Hepatic stellate cell (primary cell): Measurements from ENCODE around the gene TDRD7.

Experiments used
- DNase-seq: peaks from one replicate; pipeline ENCODE4 v3.0.0; 2011; ENCODE audit warnings: low spot score

TDRD7 gene

DNA sequence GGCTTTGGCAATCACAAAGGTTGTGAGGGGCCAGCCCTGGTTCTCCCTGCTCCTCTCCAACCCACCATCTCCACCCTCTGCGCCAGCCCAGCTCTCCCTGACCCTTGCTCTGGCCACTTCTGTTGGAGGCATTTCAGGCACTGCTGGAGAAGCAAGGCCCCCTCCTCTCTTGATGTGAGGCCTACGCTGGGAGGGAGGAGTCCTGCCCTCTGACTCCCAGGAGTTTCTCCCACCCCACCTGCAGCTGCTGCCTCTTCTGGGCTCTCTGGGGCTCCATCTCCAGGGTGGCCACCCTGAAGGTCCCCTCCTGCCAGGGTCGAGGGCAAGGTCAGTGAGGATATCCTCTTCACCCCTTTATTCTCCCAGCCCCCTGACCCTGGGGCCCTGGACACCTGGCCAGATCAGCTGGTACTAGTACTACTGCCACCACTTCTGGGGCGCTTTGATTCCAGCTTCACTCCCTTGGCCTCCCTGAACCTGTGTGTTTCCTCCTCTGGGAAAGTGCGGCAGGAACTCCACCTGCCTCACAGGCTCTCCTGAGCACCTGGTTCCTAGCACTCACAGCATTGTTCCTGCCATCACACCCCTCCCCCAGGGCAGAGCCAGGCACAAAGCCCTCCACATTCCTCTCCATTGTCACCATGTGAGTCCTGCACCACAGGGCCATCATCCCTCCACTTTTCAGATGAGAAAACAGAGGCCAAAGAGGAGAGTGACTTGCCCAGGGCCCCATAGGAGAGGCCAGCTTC is 23.8 kb upstream of the TDRD7 start:
- no peak for DNase-seq

DNA sequence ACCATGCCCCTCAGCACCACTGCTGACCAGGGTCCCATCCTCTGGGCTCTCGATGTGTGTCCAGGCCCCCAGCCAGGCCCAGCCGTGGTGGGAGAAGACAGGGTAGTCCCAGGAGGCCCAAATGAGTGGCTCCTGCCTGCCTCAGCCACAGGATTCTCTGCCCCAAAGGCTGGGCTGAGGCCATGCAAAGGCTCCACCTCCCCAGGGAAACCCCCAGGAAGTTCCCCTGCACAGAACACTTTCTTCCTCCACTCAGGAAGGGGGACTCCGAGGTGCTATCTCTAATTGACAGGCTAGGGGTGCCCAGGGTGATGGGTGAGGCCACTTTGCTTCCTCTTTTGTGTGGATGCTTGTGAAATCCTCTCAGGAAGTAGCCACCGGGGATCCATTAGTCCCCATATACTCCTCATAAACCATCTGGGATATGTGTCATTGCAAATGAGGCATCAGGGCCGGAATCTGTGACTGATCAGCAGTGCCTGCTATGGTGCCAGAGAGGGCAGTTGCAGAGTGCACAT is 23.1 kb upstream of the TDRD7 start:
- no peak for DNase-seq

- no peak for DNase-seq
Observed at GRCh38 chr9:97389249-97389648, 22.6 kb upstream of the TDRD7 start.

DNA sequence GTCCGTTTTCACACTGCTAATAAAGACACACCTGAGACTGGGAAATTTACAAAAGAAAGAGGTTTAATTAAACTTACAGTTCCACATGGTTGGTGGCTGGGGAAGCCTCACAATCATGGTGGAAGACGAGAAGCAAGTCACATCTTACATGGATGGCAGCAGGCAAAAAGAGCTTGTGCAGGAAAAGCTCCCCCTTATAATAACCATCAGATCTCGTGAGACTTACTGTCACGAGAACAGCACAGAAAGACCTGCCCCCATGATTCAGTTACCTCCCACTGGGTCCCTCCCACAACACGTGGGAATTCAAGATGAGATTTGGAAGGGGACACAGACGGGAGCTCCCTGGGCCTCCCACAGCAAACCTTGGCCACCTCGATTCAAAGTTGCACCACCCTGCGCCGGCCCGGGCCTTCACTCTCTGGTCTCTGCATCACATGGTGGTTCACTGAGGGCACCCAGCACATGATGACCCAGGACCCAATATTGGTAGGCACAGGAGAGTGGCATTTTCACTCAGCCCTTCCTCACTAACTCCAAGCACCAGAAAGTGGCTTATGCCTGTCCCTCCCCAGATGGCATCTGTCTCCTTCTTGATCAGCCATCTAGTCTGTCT is 21.0 kb upstream of the TDRD7 start:
- no peak for DNase-seq

DNA sequence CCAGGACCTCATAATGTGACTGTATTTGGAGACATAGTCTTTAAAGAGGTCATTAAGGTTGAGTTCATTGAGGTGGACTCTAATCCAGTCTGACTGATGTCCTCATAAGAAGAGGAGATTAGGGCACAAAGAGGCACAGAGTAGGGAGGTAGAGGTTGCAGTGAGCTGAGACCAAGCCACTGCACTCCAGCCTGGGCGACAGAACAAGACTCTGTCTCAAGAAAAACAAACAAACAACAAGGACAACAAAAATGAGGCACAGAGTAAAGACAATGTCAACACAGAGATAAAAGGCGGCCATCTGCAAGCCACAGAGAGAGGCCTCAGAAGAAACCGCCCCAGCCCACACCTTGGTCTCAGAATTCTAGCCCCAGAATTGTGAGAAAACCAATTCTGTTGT is 17.0 kb upstream of the TDRD7 start:
- DNase-seq, result no peak

DNA sequence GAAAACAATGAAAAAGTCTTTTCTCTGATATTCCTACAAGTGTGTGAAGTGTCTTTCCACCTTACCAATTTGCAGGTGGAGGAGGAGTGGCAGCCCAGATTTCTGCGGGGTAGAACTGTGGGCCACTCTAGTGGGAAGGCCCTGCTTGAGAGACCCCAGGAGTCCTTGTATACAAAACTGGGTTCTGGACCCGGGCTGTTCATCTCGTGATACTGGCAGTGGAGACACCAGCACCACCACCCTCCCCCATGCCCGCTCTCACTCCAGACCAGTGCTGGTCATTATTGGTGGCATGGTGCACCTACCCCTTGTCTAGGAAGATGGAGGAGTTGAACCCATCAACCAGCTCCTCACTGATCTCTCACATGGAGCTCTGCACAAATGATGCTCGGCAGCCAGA is 16.2 kb upstream of the TDRD7 start:
- DNase-seq, result no peak

GRCh38 chr9:97396256-97396655 is 15.6 kb upstream of the TDRD7 start:
- DNase-seq, result no peak

DNA sequence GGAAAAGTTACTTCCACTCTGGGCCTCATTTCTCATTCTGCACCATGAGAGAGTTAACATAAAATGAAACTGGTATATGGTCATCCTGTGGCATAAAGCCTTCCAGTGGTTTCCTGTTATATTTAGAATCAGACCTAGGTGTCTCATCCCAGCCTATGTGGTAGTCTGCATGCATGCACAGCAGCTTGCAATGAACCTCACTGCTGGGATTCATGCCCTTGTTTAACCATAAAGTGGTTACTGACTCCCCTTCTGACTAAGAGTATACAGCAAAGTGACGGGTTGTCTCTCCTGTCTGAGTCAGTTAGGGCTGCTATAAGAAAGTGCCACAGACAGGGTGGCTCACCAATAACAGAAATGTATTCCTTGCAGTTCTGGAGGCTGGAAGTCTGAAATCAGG is 14.7 kb upstream of the TDRD7 start:
- DNase-seq, result no peak

- DNase-seq, result peak; percentile 71
Observed at GRCh38 chr9:97398999-97399758, 12.7 kb upstream of the TDRD7 start.

DNA sequence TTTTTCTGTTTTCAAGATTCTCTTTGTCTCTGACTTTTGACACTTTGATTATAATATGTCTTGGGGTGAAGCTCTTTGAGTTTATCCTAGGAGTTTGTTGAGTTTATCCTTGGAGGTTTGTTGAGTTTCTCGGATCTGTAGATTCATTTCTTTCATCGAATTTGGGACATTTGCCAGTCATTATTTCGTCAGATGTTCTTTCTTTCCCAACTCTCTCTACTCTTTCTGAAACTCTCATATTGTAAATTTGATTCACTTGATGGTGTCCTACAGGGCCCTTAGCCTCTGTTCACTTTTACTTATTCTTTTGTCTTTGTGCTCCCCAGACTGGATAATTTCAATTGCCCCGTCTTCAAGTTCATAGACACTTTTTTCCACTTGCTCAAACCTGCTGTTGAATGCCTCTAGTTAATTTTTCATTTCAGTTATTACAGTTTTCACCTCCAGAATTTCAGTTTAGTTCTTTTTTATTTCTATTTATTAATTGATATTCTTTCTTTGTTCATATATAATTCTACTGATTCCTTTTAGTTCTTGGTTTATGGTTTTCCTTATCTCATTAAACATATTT is 8.1 kb upstream of the TDRD7 start:
- no peak for DNase-seq

- DNase-seq, result no peak
Observed at GRCh38 chr9:97405551-97405950, 6.3 kb upstream of the TDRD7 start.

- no peak for DNase-seq
Observed at GRCh38 chr9:97406620-97407177, 5.2 kb upstream of the TDRD7 start.

- DNase-seq, result no peak
Observed at GRCh38 chr9:97408562-97408961, 3.3 kb upstream of the TDRD7 start.

DNA sequence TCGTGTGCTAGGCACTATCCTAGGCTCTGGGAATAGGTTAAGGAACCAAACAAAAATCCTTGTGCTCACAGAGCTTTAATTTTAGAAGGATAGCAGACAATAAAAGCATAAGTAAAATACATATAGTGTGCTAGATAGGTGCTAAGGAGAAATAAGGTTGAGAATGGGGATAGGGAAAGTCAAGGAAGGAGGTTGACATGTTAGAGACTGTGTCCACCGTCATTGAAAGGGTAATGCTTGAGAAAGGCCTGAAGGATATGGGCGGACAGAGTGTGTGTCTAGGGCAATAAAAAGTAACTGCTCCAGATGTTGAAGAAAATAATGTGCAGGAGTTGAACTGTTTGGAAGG is 482 bp upstream of the TDRD7 start:
- DNase-seq, result no peak

DNA sequence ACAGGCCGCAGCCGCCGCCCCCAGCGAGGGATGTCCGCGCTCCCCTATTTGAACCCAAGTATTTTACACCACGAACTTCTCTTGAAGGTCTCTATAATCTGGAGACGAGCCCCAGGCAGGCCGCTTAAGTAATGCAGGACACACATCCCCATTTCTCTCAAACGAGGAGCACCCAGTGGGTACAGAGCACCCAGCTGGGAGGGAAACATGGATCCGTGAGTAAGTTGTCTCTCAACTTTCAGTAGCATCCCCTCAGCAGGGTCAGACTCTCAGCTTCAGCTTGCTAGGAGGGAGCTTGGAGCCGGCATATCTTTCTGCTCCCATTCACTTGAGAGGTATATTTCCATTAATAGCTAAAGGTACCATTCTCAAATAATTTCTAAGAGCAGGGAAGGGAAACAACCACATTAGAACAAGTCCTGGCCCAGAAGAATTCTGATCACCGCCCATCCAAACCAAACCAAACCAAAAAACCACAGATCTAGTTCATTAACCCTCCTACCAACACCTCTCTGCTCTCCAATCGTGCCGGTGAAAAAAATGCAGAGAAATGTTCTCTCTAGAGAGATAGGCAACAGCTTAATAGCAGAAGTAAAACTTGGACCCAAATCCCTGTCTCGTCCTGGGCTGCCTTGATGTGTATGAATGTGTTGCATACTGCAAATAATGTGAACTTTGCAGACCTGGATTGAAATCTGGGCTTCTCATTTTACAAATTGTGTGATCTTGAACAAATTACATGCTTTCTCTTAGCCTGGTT is 910 bp downstream of the TDRD7 start:
- DNase-seq, result peak; percentile 49

GRCh38 chr9:97413462-97413861 is 1.6 kb downstream of the TDRD7 start:
- no peak for DNase-seq

DNA sequence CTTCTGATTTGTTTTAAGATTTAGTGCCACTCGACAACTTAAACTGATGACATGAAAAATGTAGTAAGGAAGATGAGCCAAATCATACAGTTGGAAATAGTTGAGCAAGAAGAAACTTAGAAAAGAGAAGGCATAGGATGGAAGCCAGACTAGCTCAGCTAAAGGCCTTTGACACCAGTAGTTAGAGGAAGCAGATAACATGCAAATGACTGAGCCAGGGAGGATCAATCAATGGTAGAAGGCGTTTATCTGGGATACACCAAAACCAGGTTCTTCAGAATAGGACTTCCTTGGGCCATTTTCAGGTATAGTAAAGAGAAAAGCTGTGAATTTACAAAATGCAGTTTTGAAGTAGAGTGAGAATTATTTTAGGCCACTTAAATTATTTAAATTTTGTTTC is 3.2 kb downstream of the TDRD7 start:
- DNase-seq, result no peak

GRCh38 chr9:97418880-97419279 is 7.0 kb downstream of the TDRD7 start:
- no peak for DNase-seq

DNA sequence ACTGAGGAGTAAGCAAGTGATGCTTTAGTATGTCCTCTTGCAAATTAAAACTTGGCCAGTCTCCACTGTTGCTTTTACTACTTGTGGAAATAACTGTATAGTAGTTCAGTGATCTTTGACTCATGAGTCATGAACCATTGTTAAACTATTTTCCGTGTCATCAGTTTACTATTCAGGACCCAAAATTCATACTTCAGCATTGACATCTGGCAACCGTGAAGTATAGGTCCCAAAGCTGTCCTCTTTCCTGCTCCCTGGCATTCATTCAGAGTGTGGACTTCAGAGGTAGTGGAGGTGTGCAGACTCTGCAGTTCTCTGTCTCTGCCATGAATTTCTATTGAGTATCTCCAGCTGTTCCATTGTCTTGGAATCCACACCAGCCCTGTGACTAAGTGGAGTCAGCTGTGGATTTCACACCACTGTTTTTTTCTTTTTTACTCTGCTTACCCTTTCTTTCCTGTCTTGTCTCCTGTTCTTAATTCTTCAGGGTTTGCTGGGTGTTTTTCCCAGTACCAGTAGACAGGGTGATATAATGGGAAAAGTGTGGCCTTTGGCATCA is 7.5 kb downstream of the TDRD7 start:
- DNase-seq, result peak; percentile 29

- no peak for DNase-seq
Observed at GRCh38 chr9:97425336-97425972, 13.6 kb downstream of the TDRD7 start.

- no peak for DNase-seq
Observed at GRCh38 chr9:97425973-97426336, 14.1 kb downstream of the TDRD7 start.
